ENCODE results near the gene FBXL7.

FBXL7 gene

DNA sequence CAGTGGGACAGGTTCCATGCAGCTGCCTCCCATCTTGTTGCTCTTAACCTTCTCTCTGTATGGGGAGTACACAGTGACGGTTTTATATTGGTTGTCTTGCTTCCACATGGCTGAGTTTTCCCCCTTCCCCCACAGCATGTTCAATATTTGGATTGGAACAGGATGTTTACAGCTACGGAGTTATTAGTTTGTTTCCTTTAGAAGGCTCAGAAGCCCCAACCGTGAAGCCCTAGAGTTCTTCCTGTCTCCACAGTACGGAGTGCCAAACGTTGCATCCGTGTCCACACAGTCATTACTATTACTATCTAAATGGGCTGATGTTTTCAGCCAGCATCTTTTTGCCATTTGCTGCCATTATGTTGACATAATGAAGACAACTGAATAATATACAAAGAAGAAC is 402.1 kb downstream of the FBXL7 start:
- no peak for DNase-seq

DNA sequence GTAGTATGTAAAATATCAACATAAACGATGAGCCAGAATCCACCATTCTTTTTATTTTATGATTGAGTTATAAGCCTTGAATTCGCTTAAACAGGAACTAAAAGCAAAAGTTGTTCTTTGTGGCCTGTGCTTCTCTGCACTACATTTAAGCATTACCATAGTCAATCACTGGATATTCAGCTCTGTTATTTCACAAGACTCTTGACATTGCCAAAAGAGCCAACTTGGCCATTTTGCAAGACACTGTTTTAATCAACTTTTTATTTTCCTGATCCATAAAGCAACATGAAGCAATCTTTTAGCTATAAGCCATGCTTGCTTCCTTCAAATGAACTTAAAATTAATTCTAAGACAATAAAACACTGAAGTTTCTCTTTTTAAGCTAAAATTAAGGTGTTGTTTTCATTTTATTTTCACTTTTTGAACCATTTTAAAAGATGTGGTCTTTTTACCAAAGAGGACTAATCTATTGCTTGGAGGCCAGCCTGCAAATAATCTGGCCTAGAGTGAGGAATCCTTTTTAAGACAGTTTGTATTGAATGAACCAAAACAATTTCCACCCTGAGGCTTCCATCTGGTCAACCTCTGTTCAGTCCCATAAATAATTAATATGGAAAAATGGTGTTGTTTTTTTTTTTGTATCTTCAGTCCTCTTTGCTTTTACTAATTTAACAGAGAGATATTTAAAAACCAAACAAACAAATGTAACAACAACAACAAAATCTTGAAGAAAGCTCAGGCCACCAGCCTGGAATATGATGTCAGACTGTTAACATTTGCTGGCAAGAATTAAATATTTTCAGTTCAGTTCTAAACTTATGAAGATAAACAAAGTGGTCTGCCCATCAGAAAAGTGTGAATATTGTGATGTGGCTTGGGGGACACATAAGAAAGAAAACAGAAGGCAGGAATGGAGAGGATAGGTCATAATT is 405.2 kb downstream of the FBXL7 start:
- DNase-seq: no peak

DNA sequence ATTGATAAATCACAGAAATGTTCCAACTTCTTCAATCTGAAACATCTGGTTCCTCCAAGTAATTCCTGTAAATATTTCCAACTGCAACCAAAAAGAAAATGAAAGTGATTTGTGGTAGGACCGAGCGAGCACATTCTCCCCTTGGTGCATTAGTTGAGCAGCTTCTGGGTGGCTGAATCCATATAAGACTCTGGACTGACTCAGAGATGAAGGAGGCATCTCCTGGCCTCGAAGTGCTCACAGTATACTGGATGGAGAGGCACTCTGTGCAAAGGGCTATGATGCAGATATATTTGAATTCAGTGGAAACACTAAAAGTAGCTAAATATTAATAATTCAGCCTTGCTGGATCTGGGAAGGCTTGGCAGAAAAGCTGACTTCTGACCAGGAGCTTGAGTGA is 414.7 kb downstream of the FBXL7 start:
- DNase-seq: no peak

DNA sequence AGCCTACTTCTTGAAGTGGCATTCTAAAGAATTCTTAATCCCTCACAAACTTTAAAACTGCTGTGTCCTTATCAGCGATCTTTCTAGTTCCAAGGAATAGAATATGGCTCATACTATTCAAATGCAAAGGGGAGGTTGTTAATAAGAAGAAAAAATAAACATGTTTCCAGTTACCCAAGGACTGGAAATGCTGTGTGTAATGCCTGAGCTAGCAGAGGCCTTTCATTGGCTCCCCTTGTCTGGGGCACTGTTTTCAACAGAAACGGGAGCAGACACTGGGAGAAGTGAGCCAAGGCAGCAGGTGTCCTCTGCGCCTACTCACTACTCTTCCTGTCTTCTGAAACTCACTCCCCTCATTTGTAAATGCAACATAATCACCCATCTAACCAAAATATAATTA is 426.6 kb downstream of the FBXL7 start:
- DNase-seq: no peak

DNA sequence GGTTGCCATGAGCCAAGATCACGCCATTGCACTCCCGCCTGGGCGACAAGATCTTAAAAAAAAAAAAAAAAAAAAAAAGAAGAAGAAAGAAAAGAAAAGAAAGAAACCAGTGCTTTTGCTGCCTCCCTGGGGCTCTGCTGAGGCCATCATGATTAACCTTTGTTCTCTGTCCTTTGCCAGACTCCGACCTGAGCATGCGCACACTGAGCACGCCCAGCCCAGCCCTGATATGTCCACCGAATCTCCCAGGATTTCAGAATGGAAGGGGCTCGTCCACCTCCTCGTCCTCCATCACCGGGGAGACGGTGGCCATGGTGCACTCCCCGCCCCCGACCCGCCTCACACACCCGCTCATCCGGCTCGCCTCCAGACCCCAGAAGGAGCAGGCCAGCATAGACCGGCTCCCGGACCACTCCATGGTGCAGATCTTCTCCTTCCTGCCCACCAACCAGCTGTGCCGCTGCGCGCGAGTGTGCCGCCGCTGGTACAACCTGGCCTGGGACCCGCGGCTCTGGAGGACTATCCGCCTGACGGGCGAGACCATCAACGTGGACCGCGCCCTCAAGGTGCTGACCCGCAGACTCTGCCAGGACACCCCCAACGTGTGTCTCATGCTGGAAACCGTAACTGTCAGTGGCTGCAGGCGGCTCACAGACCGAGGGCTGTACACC is 427.9 kb downstream of the FBXL7 start:
- no peak for DNase-seq

DNA sequence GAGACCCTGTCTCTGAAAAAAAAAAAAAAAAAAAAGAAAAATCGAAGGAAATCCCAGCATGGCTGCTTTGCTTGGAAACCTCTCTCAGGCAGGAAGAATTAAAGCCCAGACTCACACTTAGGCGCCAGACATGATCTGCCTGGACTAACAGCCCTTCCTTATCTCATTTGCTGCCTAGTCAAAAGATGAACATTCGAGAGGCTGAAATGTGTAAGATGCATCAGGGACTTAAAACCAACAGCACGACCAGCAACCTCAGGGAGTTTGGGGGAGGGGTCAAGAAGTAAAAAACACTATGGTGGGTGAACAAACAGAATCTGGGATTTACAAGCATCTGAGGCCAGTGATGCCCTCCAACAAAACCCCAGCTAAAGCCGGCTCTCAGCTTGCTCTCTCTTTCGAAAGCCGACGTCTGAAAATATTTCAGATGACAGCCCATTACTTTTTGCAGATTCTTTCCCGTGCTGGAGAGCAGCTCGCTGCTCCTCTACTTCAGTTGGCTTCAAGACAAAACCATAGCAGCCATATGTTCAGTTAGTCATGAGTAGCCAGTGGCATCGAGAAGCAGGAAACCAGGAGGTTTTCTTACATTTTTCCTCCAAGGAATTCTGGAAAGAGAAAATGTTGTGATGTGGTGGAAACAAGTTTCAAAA is 429.8 kb downstream of the FBXL7 start:
- DNase-seq: no peak

DNA sequence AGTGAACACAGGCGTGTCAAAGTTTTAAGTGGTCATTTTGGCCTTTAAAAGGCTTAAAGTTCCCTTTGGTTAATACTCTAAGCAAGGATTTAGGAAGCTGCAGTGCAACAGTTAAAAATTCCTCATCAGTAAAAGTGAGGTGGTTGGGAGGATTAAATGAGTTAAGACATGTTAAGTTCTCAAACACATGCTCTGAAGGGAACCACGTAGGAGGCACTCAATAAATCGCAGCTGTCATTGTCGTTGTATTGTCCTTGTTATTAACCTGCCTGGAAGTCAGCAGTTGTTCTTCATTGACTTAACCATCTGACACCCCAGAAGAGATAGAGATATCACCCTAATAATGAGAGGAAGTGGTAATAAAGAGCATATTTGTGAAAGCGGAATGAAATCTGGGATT is 432.1 kb downstream of the FBXL7 start:
- DNase-seq: no peak

DNA sequence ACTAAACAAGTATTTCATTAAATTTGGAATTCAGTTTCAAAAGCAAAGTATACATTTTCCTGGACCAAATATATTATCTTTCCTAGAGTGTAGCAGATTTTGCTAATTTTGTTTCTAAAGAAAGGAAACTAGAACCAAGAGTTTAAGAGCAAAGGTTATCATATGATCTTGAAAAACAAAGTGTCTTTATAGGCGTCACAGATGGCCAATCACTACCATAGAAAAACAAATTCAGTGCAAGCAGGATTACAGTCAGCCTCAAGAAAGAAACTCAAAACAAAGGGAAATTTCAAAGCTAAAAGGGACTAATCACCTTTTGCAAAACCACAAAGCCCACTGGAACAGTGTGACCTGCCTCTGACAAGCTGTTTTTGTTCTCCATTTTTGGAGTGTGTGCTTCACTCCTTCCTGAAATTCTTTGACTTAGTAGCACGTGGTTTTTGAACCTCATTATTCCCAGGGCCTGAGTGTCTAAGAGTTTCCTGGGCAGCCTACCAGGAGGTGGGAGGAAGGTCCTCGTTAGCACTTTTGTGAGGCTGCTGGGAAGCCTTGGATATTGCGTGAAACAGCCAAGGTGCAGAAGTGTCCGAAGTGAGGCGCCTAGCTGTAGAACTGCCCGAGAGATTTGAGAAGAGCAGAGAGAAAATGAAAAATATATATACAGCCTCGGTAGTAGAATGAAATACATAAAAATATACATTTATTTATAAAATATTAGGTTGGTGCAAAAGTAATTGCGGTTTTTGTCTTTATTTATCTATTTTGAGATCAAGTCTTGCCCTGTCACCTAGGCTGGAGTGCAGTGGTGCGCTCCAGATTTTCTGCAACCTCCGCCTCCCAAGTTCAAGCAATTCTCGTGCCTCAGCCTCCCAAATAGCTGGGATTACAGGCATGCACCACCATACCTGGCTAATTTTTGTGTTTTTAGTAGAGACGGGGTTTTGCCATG is 433.6 kb downstream of the FBXL7 start:
- no peak for DNase-seq

DNA sequence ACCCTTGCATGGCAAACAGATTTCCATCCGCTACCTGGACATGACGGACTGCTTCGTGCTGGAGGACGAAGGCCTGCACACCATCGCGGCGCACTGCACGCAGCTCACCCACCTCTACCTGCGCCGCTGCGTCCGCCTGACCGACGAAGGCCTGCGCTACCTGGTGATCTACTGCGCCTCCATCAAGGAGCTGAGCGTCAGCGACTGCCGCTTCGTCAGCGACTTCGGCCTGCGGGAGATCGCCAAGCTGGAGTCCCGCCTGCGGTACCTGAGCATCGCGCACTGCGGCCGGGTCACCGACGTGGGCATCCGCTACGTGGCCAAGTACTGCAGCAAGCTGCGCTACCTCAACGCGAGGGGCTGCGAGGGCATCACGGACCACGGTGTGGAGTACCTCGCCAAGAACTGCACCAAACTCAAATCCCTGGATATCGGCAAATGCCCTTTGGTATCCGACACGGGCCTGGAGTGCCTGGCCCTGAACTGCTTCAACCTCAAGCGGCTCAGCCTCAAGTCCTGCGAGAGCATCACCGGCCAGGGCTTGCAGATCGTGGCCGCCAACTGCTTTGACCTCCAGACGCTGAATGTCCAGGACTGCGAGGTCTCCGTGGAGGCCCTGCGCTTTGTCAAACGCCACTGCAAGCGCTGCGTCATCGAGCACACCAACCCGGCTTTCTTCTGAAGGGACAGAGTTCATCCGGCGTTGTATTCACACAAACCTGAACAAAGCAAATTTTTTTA is 436.7 kb downstream of the FBXL7 start:
- DNase-seq: no peak

DNA sequence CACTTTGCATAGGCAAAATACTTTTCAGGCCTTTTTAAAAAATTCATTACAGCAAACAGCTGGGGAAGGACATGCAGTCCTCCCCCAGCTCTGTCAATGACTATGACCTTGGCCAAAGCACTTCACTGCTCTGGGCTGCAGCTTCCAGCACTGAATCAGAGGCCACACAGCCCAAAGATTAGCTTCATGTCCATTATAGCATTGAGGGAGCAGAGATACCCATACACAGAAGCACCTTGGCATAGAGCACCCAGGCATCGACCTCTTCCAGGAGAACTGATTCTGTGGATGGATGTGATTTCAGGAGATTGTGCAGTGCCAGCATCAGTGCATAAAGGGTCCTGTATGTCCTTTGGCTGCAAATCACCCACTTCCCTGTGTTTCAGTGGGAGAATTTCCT is 437.7 kb downstream of the FBXL7 start:
- no peak for DNase-seq

DNA sequence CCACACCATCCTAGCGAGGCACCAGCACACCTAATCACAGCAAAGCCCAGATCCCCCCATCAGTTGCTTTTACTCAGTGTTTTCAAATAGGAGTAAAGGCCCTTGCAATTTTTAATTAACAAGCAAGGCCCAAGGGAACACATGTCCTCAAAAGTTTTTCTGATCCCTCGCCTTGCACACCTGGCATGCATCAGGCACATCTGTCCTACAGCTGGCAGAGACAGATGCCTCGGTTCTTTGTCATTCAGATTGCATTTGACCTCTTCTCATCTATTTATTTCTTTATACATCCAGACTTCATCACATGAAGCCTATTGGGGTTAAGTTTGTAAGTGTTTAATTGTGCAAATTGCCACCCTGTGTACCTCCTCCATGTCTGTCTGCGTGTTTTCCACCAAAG is 438.2 kb downstream of the FBXL7 start:
- no peak for DNase-seq

DNA sequence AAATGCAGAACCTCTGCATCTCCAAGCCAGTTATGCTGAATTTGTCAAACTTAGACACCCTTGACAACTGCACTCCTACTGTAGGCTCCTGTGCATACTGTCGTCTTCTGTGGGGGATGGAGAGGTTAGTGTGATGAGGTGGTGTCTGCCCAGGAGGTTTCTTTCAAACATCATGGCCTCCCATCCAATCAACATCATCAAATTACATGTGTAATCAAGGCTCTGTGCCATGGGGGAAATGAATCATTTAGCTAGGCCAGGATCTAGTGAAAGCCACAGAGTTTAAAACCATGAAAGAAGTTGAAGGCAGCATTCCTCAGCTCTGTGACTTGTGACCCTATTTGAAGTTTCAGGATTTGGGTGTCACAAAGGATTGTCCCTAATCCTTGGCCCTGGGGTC is 439.0 kb downstream of the FBXL7 start:
- DNase-seq: no peak

DNA sequence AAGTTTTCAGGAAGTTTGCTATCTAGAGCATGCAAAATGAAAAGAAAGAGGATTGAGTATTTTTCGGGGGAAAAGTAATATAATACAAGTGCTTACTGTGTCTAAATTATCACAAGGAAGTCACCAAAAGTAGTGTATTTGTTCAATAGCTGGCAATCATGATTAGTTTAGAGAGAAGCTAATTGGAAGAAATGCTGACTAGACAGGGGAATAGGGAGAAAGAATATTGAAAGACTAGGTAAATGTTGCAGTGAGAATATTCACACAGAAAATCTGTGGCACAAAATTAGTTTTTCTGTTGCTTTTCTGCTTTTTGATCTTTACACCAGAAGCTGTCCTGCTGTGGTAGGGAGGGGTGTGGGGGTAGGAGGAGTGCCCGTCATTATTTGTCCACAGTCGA is 440.9 kb downstream of the FBXL7 start:
- no peak for DNase-seq

DNA sequence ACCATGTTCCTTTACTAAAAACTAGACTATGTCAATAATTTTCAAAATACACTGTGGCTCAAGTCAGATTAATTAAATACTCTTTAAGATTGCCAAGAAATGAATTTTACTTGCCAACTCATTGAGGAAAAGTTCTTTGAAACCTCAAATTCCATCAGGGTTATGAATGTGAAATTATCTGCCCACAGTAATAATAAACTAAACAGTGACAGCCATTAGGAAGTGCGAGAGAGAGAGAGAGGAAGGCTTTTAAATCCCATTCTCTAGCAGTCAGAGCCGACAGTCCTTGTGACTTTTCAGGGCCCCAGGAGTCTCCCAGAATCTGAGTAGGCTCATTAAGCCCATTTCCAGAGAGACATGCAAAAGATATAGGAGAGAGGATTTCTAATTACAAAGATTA is 443.5 kb downstream of the FBXL7 start:
- DNase-seq: no peak

DNA sequence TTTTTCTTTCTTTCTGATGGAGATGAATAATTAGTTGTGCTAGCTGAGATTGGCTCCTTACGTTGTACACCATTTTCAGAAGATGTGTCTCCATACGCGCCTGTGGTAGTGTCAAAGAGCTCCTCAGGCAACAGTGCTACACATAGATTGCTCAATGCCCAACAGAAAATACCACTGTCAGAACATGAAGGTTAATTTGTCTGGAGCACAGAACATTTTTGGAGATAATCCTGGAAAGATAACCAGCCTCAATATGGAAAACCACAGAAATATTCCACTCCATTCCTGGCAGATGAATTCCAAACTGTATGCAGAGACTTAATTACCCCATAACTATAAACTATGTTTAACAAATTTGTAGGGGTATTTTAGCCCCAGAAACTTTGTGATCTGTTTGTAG is 446.0 kb downstream of the FBXL7 start:
- DNase-seq: no peak

DNA sequence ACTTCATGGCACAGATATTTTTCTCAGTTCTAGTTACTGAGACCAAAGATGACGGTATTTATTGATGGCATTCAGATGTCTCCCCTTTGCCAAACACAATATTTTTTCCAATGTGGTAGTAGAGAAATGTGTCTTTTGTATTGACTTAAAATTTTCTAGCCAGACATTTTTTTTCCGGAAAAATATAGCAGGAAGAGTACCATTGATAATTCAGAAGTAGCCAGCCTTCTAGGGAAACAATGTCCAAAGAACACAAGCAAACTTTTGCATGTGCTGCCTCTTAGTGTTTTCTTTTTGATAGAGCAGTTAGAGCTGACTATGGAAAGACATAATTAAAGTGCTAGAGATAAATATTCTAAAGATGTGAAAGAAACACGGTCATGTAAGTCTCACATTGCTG is 448.2 kb downstream of the FBXL7 start:
- DNase-seq: no peak

DNA sequence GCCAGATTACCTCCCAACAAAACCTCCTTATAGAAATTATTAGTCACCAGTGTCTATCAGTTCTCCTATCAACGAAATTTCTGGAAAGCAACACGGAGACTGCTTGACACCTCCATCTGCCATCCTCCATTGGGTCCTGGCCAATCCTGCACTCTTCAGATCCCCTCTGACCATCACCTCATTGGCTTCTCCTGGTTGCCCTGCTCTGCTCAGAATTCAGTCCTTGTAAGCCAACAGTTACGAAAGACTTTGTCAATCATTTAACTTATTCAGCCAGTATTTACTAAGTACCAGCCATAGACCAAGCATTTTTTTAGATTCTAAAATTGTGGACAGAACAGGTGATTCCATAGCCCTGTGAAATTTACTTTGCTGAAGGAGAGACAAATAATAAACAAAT is 451.1 kb downstream of the FBXL7 start:
- DNase-seq: no peak

DNA sequence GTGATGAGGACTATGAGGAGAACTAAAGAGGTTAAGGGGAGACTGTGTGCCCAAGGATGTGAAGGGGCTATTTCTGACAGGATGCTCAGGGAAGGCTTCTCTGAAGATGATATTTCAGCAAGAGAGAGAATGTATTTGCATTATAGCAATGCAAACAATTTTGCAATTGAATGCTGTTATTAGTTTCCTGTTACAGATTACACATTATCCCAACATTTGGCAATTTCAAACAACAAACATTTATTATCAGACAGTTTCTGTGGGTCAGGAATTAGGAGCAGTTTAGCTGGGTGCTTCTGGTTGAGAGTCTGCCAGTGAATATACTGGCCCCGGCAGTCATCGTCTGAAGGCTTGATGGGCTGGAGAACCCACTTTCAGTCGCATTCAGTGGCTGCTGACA is 451.6 kb downstream of the FBXL7 start:
- no peak for DNase-seq

DNA sequence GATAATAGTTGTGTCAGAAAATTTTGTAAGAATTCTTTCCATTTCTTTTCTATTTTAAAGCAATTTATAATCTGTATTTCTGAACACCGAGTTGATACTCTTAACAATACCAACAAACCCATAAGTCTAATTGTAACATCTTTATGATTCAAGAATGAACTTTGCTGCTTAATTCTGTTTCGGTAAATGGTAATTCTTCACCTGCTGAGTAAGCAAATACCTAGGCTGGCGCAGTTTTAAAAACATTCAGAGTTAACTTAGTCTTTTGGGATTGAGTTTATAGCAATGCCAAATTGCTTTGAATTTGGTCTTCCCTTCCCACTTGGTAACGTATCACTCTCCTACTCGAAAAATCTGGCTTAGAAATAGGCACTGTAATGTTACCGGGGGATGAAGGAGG is 456.6 kb downstream of the FBXL7 start:
- DNase-seq: no peak

DNA sequence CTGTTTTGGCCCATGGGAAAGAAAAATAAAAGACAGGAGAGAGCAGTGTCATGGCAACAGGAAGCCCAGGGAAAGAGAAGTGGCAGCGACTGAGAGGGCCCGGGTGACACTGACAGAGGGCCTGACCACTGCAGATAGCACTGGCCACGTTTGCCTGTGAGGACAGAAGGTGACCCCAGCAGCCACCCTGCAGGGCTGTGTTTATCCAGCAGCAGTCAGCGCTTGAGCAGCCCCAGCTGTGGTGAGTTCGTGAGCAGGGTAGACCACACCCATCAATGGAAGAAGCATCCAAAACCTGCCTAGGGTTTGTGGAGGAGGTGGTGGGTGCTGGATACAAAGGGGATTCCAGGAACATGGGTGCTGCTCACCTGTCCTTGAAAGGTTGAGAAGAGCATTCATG is 457.1 kb downstream of the FBXL7 start:
- DNase-seq: no peak

DNA sequence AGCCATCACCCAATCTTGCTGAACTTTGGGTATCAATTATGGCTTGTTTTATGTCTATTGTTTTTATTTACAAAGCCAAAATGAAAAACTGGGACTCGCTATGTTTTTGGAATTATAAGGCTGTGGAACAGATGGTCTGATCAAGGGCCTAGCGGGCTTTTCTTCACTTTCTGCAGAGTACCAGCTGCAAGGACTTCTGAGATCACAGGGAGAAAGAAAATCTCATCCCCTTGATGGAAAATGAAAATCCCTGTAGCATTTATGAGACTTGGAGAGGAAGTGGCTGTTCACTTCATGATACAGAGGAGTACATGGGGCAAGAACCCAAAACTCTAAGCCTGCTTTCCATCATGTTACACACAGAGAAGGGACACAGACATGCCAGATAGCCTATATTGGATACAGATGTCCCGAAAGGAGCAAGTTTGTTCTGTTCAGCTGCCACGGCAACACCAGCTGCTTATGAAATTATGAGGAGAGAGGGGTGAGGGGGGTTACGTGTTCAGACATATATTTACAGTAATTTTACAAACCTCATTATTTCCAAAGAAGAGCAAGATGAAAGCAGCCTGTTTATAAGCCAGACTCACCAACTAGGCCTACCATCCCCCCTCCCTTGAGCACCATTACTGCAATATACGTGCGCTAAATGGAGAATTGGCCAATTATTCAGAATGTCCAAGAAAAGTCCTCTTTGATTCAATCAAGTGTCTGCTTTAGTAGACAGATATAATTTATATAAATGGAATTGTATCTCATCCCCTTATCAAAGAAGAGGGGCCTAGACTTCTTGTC is 459.6 kb downstream of the FBXL7 start:
- no peak for DNase-seq
